Measurements from ENCODE around the gene FN1.

Gene FN1

DNA sequence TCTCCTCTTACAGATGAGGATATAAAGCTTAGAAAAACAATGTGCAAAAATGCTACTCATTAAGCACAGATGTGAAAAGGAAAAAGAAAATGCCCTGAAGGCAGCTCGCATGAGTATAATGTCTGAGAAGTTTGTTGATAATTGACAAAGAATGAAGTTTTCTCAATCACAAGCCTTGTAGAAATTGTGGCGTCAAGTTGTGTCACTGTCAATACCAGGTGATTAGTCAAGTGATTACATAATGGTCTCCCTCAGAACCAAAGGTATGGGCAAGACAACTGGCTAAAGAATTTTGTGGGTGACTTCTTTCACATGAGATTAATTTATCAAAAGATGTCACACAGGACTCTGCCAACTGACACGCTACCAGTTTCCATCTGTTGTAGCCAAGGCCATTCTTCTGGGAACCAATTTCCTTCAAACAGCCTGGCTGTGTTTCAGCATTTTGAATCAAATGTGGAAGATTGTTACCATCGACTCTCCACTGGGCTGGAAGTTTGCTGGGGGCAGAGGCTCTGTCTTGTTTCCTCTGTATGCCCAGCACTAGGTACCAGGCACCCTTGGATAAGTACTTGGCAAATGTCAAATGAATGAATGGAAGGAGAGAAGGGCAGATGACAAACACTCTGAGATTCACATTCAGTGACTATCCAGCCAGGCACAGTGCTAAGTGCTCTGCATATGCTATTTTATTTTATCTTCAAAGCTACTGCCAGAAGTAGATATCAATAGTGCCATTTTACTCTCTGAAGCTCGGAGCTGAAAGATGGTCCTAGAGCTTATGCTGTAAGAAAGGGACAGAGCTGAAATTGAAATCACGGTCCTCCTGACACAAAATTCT, 5.9 kb upstream of the FN1 start:
- TF ChIP-seq, protein P1, sequence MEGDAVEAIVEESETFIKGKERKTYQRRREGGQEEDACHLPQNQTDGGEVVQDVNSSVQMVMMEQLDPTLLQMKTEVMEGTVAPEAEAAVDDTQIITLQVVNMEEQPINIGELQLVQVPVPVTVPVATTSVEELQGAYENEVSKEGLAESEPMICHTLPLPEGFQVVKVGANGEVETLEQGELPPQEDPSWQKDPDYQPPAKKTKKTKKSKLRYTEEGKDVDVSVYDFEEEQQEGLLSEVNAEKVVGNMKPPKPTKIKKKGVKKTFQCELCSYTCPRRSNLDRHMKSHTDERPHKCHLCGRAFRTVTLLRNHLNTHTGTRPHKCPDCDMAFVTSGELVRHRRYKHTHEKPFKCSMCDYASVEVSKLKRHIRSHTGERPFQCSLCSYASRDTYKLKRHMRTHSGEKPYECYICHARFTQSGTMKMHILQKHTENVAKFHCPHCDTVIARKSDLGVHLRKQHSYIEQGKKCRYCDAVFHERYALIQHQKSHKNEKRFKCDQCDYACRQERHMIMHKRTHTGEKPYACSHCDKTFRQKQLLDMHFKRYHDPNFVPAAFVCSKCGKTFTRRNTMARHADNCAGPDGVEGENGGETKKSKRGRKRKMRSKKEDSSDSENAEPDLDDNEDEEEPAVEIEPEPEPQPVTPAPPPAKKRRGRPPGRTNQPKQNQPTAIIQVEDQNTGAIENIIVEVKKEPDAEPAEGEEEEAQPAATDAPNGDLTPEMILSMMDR (IDR thresholded peaks at IDR 0.05; ENCODE audit: low read depth, low read length), result no peak
- H3K4me3 ChIP-seq (ENCODE audit: low read depth, low read length), result no peak overlapping the region

DNA sequence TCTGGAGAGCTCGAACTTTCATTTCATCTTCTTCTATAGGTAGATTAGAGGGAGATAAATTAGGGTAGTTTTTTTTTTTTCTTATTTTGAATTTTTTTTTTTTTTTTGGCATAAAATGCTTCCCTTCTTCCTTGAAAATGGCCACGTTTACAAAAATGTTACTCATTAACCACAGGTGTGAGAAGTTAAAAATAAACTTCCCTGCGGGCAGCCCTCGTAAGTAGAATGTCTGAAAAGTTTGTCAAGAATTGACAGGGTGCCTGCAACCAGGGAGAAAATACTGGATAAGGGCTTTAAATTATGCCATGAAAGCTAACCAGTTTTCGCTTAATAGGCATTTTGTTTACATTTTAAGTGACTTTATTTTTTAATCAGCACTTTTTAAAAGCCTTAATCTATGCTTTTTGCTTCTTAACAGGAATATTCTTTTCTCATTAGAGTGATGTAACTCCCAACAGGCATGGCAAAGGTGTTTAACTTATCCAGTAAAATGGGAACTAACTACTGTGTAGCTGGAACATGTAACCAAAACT, 4.2 kb upstream of the FN1 start:
- TF ChIP-seq, protein P1 (IDR thresholded peaks at IDR 0.05; ENCODE audit: low read depth, low read length), result no peak
- no peak overlapping the region for H3K4me3 ChIP-seq (ENCODE audit: low read depth, low read length)

DNA sequence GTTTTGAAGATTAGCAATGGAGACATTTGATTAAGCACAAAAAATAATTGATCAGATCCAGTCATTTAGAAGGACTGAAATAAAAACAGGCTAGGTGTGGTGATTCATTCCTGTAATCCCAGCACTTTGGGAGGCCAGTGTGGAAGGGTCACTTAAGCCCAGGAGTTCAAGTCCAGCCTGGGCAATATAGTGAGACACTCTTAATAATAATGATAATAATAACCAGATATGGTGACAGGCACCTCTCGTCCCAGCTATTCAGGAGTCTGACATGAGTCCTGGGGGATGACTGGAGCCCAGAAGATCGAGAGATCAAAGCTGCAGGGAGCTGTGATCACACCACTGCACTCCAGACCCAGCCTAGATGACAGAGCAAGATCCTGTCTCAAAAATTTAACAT, 3.5 kb upstream of the FN1 start:
- TF ChIP-seq, protein P1 (IDR thresholded peaks at IDR 0.05; ENCODE audit: low read depth, low read length), result no peak
- H3K4me3 ChIP-seq (ENCODE audit: low read depth, low read length), result no peak overlapping the region

DNA sequence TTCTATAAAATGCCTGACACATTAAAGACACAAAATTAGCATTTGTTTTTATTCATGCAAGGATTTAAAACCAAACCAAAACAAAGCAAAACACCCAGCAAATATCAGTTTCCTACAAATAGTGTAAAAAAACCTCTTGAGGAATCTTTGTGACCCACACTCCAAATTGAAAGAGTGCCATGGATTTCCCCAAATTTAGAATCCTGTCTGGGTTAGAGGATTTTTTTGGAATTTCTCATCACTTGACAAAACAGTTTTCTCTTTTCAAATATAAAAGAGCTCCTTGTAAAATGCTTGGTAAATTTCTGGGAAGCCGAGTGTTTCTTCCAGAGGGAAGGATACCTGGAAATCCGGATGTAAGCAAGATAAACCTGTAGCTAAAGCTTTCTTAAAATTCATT, 1.7 kb upstream of the FN1 start:
- TF ChIP-seq, protein P1 (IDR thresholded peaks at IDR 0.05; ENCODE audit: low read depth, low read length), result no peak
- peak overlapping the region; percentile 78 for H3K4me3 ChIP-seq (ENCODE audit: low read depth, low read length)

DNA sequence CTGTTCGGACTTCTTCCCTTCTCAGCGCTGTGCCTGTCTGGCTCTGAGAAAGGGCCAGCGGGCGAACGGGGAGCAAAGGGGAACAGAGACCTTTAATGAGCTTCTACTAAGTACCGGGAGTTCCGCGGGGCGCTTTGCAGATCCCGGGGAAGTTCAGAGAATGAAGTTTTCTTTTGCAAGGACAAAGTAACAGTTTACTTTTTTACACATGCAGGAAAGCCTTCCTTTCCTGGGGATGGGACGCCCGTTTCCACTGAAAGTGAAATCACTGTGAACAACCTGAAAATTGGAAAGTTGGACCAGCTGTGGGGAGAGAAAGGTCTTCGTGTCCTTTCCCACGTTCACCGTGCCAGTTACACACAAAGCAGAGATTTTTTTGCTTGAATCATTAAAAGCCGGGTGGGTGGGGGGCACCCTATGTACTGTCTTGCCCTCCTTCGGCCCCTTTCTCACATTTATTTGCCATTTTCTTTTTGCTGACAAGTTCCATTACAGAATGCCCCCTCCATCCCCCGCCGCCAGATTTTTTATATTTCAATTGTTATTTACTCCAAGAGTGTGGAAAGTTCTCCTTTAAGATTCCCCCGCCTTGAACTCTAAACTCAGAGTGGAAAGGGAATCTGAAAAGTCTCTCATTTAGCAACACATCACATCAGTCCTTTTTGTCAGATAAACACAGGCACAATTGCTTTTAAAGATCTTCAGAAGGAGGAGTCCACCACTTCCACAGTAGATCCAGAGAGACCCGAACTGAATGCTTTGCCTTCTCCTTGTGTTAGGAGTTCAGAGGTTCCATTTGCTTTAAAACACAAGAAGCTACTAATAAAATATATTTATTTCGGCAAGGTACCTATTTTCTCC, 1.1 kb upstream of the FN1 start:
- TF ChIP-seq, protein P1 (IDR thresholded peaks at IDR 0.05; ENCODE audit: low read depth, low read length), result no peak

DNA sequence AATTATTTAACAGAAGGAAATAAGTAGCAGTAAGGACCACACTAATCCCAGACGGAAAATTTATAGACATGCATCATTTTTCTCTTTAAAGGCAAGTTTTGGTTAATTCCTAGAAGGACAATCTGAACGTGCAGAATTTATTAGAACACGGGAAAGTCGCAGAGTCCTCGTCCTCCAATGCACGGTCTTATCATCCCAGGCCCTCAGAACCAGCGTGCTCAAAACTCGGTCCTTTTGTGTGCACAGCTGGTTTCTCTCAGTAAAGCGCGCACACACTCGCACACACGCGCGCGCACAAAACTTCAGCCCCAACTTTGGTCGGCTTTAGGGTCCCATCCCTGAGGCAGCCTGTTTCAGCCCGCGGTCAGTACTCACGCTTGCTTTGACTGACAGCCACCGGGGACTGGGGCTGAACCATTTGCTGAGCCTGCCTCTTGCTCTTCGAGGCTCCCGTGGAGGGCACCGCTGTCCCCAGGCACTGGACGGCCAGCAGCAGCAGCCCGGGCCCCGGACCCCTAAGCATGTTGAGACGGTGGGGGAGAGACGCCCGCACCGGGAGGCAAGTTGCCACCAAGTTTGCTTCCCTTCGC, 493 bp downstream of the FN1 start:
- TF ChIP-seq, protein P1 (IDR thresholded peaks at IDR 0.05; ENCODE audit: low read depth, low read length), result no peak
- peak overlapping the region; percentile 98 for H3K4me3 ChIP-seq (ENCODE audit: low read depth, low read length)

More for the DNA sequence above, 1.1 kb upstream of the FN1 start:
- peak overlapping the region; percentile 78 for H3K4me3 ChIP-seq (ENCODE audit: low read depth, low read length)

Data from WI38 (cell line).